Common myeloid progenitor, CD34-positive (primary cell): Measurements from ENCODE around the gene SPATA21.

Source experiments
- CTCF ChIA-PET: fragments of 350-600 bp; sonication (Branson Sonifier 250); formaldehyde crosslinking; loops from one replicate; lab custom pipeline; 2021; ENCODE audit warnings: antibody characterized with exemption; lab: Charles Lee
- POLR2A ChIA-PET: fragments of 350-600 bp; sonication (Branson Sonifier 250); formaldehyde crosslinking; loops from one replicate; lab custom pipeline; 2021; ENCODE audit warnings: antibody characterized with exemption; lab: Charles Lee
- DNase-seq, 3 donors: peaks; one replicate each; pipeline versions ENCODE4 v3.0.0 to v3.0.0-alpha.2; 2013
- H3K27ac ChIP-seq, 2 experiments: 1 replicate in 1 of 2; 2 replicates in 1 of 2; pipeline ENCODE4 v1.7.0; 2013; ENCODE audit warnings: inconsistent platforms in 2 of 2, low read length in 2 of 2, mild to moderate bottlenecking in 2 of 2, low read depth in 1 of 2, moderate library complexity in 1 of 2; ENCODE audit not compliant: severe bottlenecking in 2 of 2, insufficient read depth in 1 of 2, poor library complexity in 1 of 2
- H3K27me3 ChIP-seq, 5 experiments: replicated peaks in 2 of 5; 1 replicate in 3 of 5; 2 replicates in 2 of 5; pipeline versions ENCODE4 v1.6.1 to v1.7.0; 2013; ENCODE audit warnings: low read length in 4 of 5, mild to moderate bottlenecking in 2 of 5, moderate library complexity in 2 of 5, inconsistent platforms in 1 of 5; ENCODE audit not compliant: insufficient read depth in 5 of 5, control insufficient read depth in 4 of 5
- H3K36me3 ChIP-seq, 4 experiments: 1 replicate in 2 of 4; 2 replicates in 2 of 4; pipeline versions ENCODE4 v1.6.1 to v1.7.0; 2013; ENCODE audit warnings: low read length in 3 of 4, control low read depth in 1 of 4, mild to moderate bottlenecking in 1 of 4; ENCODE audit not compliant: control insufficient read depth in 4 of 4, insufficient read depth in 4 of 4
- H3K4me1 ChIP-seq, 4 experiments: 1 replicate in 3 of 4; 2 replicates in 1 of 4; pipeline versions ENCODE4 v1.6.1 to v1.7.1; 2013; ENCODE audit warnings: low read length in 3 of 4, mild to moderate bottlenecking in 3 of 4, control low read depth in 1 of 4, inconsistent platforms in 1 of 4, moderate library complexity in 1 of 4; ENCODE audit not compliant: control insufficient read depth in 4 of 4, insufficient read depth in 4 of 4; ENCODE audit errors: control extremely low read depth in 1 of 4
- H3K4me3 ChIP-seq, 7 experiments: 1 replicate in 4 of 7; 2 replicates in 3 of 7; pipeline versions ENCODE4 v1.5.1 to v1.7.0; 2013; ENCODE audit warnings: mild to moderate bottlenecking in 7 of 7, low read length in 6 of 7, moderate library complexity in 6 of 7, inconsistent platforms in 2 of 7, low read depth in 2 of 7, control low read depth in 1 of 7; ENCODE audit not compliant: insufficient read depth in 4 of 7, control insufficient read depth in 1 of 7; ENCODE audit errors: extremely low read depth in 1 of 7
- H3K9me3 ChIP-seq, 5 experiments: 1 replicate in 4 of 5; 2 replicates in 1 of 5; pipeline versions ENCODE4 v1.6.1 to v1.7.1; 2013; ENCODE audit warnings: low read length in 4 of 5, mild to moderate bottlenecking in 2 of 5, inconsistent platforms in 1 of 5, low read depth in 1 of 5, moderate library complexity in 1 of 5; ENCODE audit not compliant: control insufficient read depth in 4 of 5, insufficient read depth in 2 of 5; ENCODE audit errors: control extremely low read depth in 1 of 5
- WGBS: methylation state at CpG from one replicate; pipeline ENCODE4 v1.1.5; 2013; ENCODE audit not compliant: insufficient coverage; 5-methylcytosine and 5-hydroxymethylcytosine counted together

The SPATA21 gene

GRCh38 chr1:16387201-16388188, 49.7 kb downstream of the SPATA21 start:
- peaks cover 0 to 28% (median 3%) of the 10 kb centered on the region in 4 experiments for H3K36me3 ChIP-seq
- peak in 2 of 3 donors; percentile 50 to 59 for DNase-seq
- 37% methylated on average over 10 of the region's 14 CpGs for WGBS
- CTCF ChIA-PET: interaction anchor here (1.5 to 2.1 kb wide), 2 partner anchors 9 to 18 kb away, joined by 5 read pairs; no protein-coding TSS in a partner anchor
- H3K27ac ChIP-seq: peak overlapping the region in 1 of 2 experiments; percentile 79
- no peaks in the 10 kb centered on the region for H3K9me3 ChIP-seq
- H3K27me3 ChIP-seq: no peaks in the 10 kb centered on the region
- peaks cover 12 to 50% (median 34%) of the 10 kb centered on the region in 4 experiments for H3K4me1 ChIP-seq
- H3K4me3 ChIP-seq: peak overlapping the region in 5 of 7 experiments; percentile 44 to 80 (median 57)
- POLR2A ChIA-PET: interaction anchor here (0.6 to 2.3 kb wide), 2 partner anchors 12 to 31 kb away, joined by 6 to 7 read pairs; no protein-coding TSS in a partner anchor

- ChIA-PET CTCF (interaction anchor here (0.7 to 2.1 kb wide), 3 partner anchors 8 to 17 kb away, joined by 3 to 5 read pairs (median 5); no protein-coding TSS in a partner anchor), POLR2A (interaction anchor here (0.6 to 2.3 kb wide), 2 partner anchors 11 to 30 kb away, joined by 6 to 7 read pairs; no protein-coding TSS in a partner anchor)
- H3K36me3 ChIP-seq: peaks cover 0 to 24% (median 3%) of the 10 kb centered on the region in 4 experiments
- no peaks in the 10 kb centered on the region for H3K27me3 ChIP-seq
- H3K4me1 ChIP-seq: peaks cover 12 to 42% (median 33%) of the 10 kb centered on the region in 4 experiments
- peak in 2 of 3 donors; percentile 44 to 55 for DNase-seq
- WGBS: 25% methylated on average over 1 of the region's 5 CpGs
- peak overlapping the region in 1 of 2 experiments; percentile 79 for H3K27ac ChIP-seq
- H3K9me3 ChIP-seq: no peaks in the 10 kb centered on the region
- peak overlapping the region in 5 of 7 experiments; percentile 44 to 80 (median 57) for H3K4me3 ChIP-seq
These were observed 50.6 kb downstream of the SPATA21 start for GRCh38 chr1:16386454-16387113.

- CTCF ChIA-PET: interaction anchor here (0.7 to 1.5 kb wide), 2 partner anchors 11 to 17 kb away, joined by 3 to 5 read pairs; no protein-coding TSS in a partner anchor
- DNase-seq: no peak
- Histone ChIP-seq H3K4me1 (peaks cover 12 to 36% (median 27%) of the 10 kb centered on the region in 4 experiments), H3K36me3 (peaks cover 0 to 24% (median 3%) of the 10 kb centered on the region in 4 experiments), H3K4me3 (peak overlapping the region in 1 of 7 experiments; percentile 6), H3K9me3 (no peaks in the 10 kb centered on the region), H3K27ac (peak overlapping the region in 1 of 2 experiments; percentile 28), H3K27me3 (no peaks in the 10 kb centered on the region)
- WGBS: 91% methylated on average over 9 of the region's 9 CpGs
- POLR2A ChIA-PET: interaction anchor here (2.3 kb wide), 1 partner anchor 11 kb away, joined by 7 read pairs; no protein-coding TSS in a partner anchor
These were observed 51.4 kb downstream of the SPATA21 start for GRCh38 chr1:16385659-16386453.

- POLR2A ChIA-PET: no interaction called here
- CTCF ChIA-PET: no interaction called here
- Histone ChIP-seq H3K27me3 (no peaks in the 10 kb centered on the region), H3K36me3 (peaks cover 0 to 24% (median 3%) of the 10 kb centered on the region in 4 experiments), H3K27ac (no peak overlapping the region), H3K9me3 (no peaks in the 10 kb centered on the region), H3K4me3 (no peak overlapping the region), H3K4me1 (peaks cover 11 to 32% (median 24%) of the 10 kb centered on the region in 4 experiments)
- no peak for DNase-seq
- WGBS: 100% methylated on average over 1 of the region's 5 CpGs
These were observed 53.3 kb downstream of the SPATA21 start for GRCh38 chr1:16383888-16384287.

GRCh38 chr1:16380868-16381267, 56.4 kb downstream of the SPATA21 start:
- 95% methylated on average over 4 of the region's 4 CpGs for WGBS
- CTCF ChIA-PET: interaction anchor here (0.6 to 1.6 kb wide), 2 partner anchors 59 to 96 kb away, joined by 3 to 4 read pairs; no protein-coding TSS in a partner anchor

GRCh38 chr1:16378443-16378842, 58.8 kb downstream of the SPATA21 start:
- 91% methylated on average over 7 of the region's 7 CpGs for WGBS
- Histone ChIP-seq H3K4me3 (no peak overlapping the region), H3K27ac (no peak overlapping the region), H3K27me3 (no peaks in the 10 kb centered on the region), H3K4me1 (peaks cover 0 to 9% (median 4%) of the 10 kb centered on the region in 4 experiments), H3K36me3 (peaks cover 0 to 9% (median under 1%) of the 10 kb centered on the region in 4 experiments), H3K9me3 (no peaks in the 10 kb centered on the region)
- ChIA-PET POLR2A (no interaction called here), CTCF (interaction anchor here (0.7 to 1.4 kb wide), 2 partner anchors 9 to 122 kb away, joined by 3 to 5 read pairs; no protein-coding TSS in a partner anchor)
- DNase-seq: no peak

More at GRCh38 chr1:16380868-16381267, 56.4 kb downstream of the SPATA21 start:
- Histone ChIP-seq H3K36me3 (peaks cover 0 to 19% (median 3%) of the 10 kb centered on the region in 4 experiments), H3K27ac (no peak overlapping the region), H3K4me1 (peaks cover 0 to 10% (median 6%) of the 10 kb centered on the region in 4 experiments), H3K9me3 (no peaks in the 10 kb centered on the region), H3K4me3 (no peak overlapping the region), H3K27me3 (no peaks in the 10 kb centered on the region)
- POLR2A ChIA-PET: interaction anchor here (0.6 kb wide), 1 partner anchor 25 kb away, joined by 6 read pairs; no protein-coding TSS in a partner anchor
- DNase-seq: no peak
